ENCODE data around the gene DGCR6L.
"Not testable (repeated sequence)": the region's sequence is repeated elsewhere in the genome, so short reads cannot be mapped to it uniquely, and the experiment has no call there.

The DGCR6L gene

GRCh38 chr22:20291249-20291586 is 28.6 kb downstream of the DGCR6L start:
- no peak for DNase-seq

- no peak for DNase-seq
These were observed 29.1 kb downstream of the DGCR6L start for GRCh38 chr22:20290578-20291248.

- DNase-seq = no peak
These were observed 29.8 kb downstream of the DGCR6L start for GRCh38 chr22:20290045-20290392.

- not testable (repeated sequence) for DNase-seq
These were observed 30.4 kb downstream of the DGCR6L start for GRCh38 chr22:20289182-20290044.

- not testable (repeated sequence) for DNase-seq
These were observed 33.0 kb downstream of the DGCR6L start for GRCh38 chr22:20286784-20287423.

GRCh38 chr22:20286312-20286660 is 33.6 kb downstream of the DGCR6L start:
- DNase-seq = not testable (repeated sequence)

- not testable (repeated sequence) for DNase-seq
These were observed 34.2 kb downstream of the DGCR6L start for GRCh38 chr22:20285473-20286311.

- DNase-seq = no peak
These were observed 35.3 kb downstream of the DGCR6L start for GRCh38 chr22:20284471-20285086.

GRCh38 chr22:20283674-20284066 is 36.2 kb downstream of the DGCR6L start:
- no peak for DNase-seq

GRCh38 chr22:20282901-20283673 is 36.8 kb downstream of the DGCR6L start:
- no peak for DNase-seq

GRCh38 chr22:20281891-20282290 is 38.0 kb downstream of the DGCR6L start:
- DNase-seq = no peak

GRCh38 chr22:20281473-20281872 is 38.4 kb downstream of the DGCR6L start:
- DNase-seq = not testable (repeated sequence)

- DNase-seq = no peak
These were observed 39.0 kb downstream of the DGCR6L start for GRCh38 chr22:20280866-20281265.

GRCh38 chr22:20280163-20280562 is 39.7 kb downstream of the DGCR6L start:
- DNase-seq = not testable (repeated sequence)

- no peak for DNase-seq
These were observed 40.2 kb downstream of the DGCR6L start for GRCh38 chr22:20279662-20280134.

GRCh38 chr22:20278726-20279490 is 41.0 kb downstream of the DGCR6L start:
- not testable (repeated sequence) for DNase-seq

GRCh38 chr22:20277936-20278635 is 41.8 kb downstream of the DGCR6L start:
- not testable (repeated sequence) for DNase-seq

GRCh38 chr22:20276468-20276867 is 43.4 kb downstream of the DGCR6L start:
- DNase-seq = no peak

- no peak for DNase-seq
These were observed 44.0 kb downstream of the DGCR6L start for GRCh38 chr22:20275836-20276235.

- DNase-seq = not testable (repeated sequence)
These were observed 44.5 kb downstream of the DGCR6L start for GRCh38 chr22:20275325-20275724.

Measured in NCI-H510A (cell line).